Measurements from ENCODE around the gene MLC1. TPM values are rescaled to one million over a fixed set of nuclear protein-coding genes. Genes with fewer than 3 reads are reported as not detected.

Gene MLC1
- total RNA-seq, 2 donors from 2014 or later, result 0.18 TPM; not detected in 1

DNA sequence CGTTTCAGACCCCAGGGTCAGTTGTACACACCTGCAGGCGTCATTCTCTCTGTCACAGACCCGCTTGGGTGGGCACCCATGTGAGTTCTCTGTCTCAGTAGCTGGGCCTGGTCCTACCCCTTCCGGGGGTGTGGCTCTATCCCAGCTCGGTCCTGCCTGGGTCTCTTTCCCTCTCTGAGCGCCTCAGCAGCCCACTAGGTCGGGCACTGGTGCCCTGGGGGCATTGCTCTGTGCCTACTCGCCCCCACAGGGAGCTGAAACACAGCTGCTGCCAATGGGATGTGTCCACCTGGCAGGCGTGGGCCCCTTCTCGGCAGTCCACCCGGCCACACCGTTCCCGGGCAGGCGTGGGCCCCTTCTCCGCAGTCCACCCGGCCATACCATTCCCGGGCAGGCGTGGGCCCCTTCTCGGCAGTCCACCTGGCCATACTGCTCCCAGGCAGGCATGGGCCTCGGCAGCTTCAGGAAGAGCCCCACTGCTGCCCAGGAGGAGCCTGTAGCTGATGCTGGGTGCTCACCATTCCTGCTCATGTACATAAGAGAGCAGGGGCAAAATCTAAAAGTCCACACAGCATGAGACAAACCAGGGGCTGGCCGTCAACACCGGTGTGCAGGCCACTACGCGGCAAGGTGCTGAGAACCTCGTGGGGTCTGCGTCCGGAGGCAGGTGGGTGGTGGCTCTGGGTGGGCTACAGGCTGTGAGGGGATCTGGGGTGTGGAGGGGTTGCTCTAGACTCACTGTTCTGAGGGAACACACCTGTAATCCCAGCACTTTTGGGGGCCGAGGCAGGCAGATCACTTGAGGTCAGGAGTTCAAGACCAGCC, 12.3 kb downstream of the MLC1 start:
- WGBS, 2 experiments (ENCODE audit: insufficient coverage in 1 of 2, insufficient read length in 1 of 2), result 92 to 98% methylated on average over 11 to 28 of the region's 28 CpGs
- no peak overlapping the region for H3K4me3 Mint-ChIP-seq
- H3K4me3 ChIP-seq (ENCODE audit: low read length), result no peak overlapping the region

DNA sequence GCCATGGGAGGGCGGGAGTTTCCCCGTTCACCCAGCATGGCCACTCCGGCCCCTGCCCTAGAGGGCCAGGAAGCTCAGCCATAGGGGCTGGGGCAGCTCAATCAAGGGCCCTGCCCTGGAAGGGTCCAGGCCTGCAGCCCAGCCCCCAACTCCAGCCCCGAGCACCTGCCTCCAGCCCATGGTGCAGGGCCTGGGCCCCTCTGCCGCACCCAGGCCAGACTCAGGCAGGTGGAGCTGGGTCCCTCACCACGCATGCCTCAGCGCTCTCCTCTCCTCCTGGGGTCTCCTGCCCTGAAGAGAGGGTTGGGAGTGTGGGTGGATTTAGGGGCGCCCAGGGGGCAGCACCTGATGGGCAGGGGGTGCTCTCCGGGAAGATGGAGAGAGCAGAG, 13.1 kb downstream of the MLC1 start:
- DNase-seq, result no peak
- peaks cover 4% of the 10 kb centered on the region for H3K9me3 Mint-ChIP-seq

More for the DNA sequence above, 12.3 kb downstream of the MLC1 start:
- Mint-ChIP-seq H3K4me1 (no peaks in the 10 kb centered on the region), H3K27ac (no peak overlapping the region), H3K36me3 (ENCODE audit: low read depth) (no peaks in the 10 kb centered on the region), H3K9me3 (peaks cover 4% of the 10 kb centered on the region), H3K27me3 (ENCODE audit: insufficient read depth) (no peaks in the 10 kb centered on the region)
- Histone ChIP-seq H3K9me3 (ENCODE audit: control insufficient read depth, low read length) (no peaks in the 10 kb centered on the region), H3K36me3 (ENCODE audit: control insufficient read depth, insufficient read depth, low read length) (no peaks in the 10 kb centered on the region), H3K9ac (ENCODE audit: extremely low read depth, low read length, poor library complexity, severe bottlenecking) (no peak overlapping the region), H3K27me3 (ENCODE audit: control insufficient read depth, insufficient read depth, low read length, poor library complexity, severe bottlenecking) (no peaks in the 10 kb centered on the region), H3K27ac (ENCODE audit: low read depth, low read length) (no peak overlapping the region), H3K4me1 (ENCODE audit: control insufficient read depth, insufficient read depth, low read length) (peaks cover 5% of the 10 kb centered on the region)
- TF ChIP-seq, protein P1, sequence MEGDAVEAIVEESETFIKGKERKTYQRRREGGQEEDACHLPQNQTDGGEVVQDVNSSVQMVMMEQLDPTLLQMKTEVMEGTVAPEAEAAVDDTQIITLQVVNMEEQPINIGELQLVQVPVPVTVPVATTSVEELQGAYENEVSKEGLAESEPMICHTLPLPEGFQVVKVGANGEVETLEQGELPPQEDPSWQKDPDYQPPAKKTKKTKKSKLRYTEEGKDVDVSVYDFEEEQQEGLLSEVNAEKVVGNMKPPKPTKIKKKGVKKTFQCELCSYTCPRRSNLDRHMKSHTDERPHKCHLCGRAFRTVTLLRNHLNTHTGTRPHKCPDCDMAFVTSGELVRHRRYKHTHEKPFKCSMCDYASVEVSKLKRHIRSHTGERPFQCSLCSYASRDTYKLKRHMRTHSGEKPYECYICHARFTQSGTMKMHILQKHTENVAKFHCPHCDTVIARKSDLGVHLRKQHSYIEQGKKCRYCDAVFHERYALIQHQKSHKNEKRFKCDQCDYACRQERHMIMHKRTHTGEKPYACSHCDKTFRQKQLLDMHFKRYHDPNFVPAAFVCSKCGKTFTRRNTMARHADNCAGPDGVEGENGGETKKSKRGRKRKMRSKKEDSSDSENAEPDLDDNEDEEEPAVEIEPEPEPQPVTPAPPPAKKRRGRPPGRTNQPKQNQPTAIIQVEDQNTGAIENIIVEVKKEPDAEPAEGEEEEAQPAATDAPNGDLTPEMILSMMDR (conservative IDR thresholded peaks at IDR 0.05), result no peak
- DNase-seq, result peak; percentile 37

DNA sequence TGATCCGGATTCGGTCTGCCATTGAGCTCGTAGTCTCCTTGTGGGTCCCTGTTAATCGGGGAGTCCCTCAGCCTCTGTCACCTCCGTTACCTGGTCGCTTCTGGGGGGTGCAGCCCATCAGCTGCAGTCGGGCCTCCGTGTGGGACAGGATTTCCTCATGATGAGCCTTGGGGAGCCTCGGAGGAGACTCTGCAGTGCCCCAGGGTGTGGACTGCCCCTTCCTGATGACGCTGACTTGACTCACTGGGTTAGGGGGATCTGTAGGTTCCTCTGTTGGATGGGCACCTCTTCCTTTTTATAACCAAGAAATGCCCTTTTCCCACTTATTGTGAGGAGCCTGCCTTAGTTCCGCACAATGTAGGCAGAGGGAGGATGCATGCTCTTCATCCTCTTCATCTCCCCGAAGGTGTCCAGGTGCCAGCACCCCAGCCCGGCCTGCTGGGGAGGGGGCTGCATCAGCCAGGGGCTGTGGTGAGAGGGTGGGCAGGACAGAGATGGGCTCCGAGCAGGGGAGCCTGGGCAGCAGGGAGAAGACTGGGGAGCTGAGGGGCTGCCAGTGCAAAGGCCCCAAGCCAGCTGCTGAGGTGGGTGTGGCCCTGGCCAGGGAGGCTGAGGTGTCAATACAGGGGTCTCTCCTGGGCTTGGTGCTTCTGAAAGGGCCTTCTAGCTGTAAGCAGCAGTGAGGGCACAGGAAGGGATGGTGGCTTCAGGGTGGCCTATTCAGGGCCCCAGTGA, 13.6 kb downstream of the MLC1 start:
- H3K9me3 Mint-ChIP-seq, result peaks cover 4% of the 10 kb centered on the region
- no peak overlapping the region for H3K4me3 ChIP-seq (ENCODE audit: low read length)
- 88 to 91% methylated on average over 9 to 14 of the region's 14 CpGs for WGBS, 2 experiments (ENCODE audit: insufficient coverage in 1 of 2, insufficient read length in 1 of 2)
- DNase-seq, result no peak
- no peaks in the 10 kb centered on the region for H3K27me3 ChIP-seq (ENCODE audit: control insufficient read depth, insufficient read depth, low read length, poor library complexity, severe bottlenecking)
- no peaks in the 10 kb centered on the region for H3K36me3 ChIP-seq (ENCODE audit: control insufficient read depth, insufficient read depth, low read length)
- H3K4me3 Mint-ChIP-seq, result no peak overlapping the region
- H3K27ac ChIP-seq (ENCODE audit: low read depth, low read length), result no peak overlapping the region
- H3K27me3 Mint-ChIP-seq (ENCODE audit: insufficient read depth), result no peaks in the 10 kb centered on the region
- no peaks in the 10 kb centered on the region for H3K36me3 Mint-ChIP-seq (ENCODE audit: low read depth)
- H3K27ac Mint-ChIP-seq, result no peak overlapping the region
- H3K4me1 Mint-ChIP-seq, result no peaks in the 10 kb centered on the region
- H3K4me1 ChIP-seq (ENCODE audit: control insufficient read depth, insufficient read depth, low read length), result peaks cover 5% of the 10 kb centered on the region
- H3K9me3 ChIP-seq (ENCODE audit: control insufficient read depth, low read length), result no peaks in the 10 kb centered on the region
- no peak overlapping the region for H3K9ac ChIP-seq (ENCODE audit: extremely low read depth, low read length, poor library complexity, severe bottlenecking)
- TF ChIP-seq, protein P1 (conservative IDR thresholded peaks at IDR 0.05), result no peak

More for the DNA sequence above, 13.1 kb downstream of the MLC1 start:
- no peaks in the 10 kb centered on the region for H3K36me3 Mint-ChIP-seq (ENCODE audit: low read depth)
- Histone ChIP-seq H3K27ac (ENCODE audit: low read depth, low read length) (no peak overlapping the region), H3K9ac (ENCODE audit: extremely low read depth, low read length, poor library complexity, severe bottlenecking) (no peak overlapping the region), H3K4me3 (ENCODE audit: low read length) (no peak overlapping the region), H3K27me3 (ENCODE audit: control insufficient read depth, insufficient read depth, low read length, poor library complexity, severe bottlenecking) (no peaks in the 10 kb centered on the region), H3K4me1 (ENCODE audit: control insufficient read depth, insufficient read depth, low read length) (peaks cover 5% of the 10 kb centered on the region), H3K36me3 (ENCODE audit: control insufficient read depth, insufficient read depth, low read length) (no peaks in the 10 kb centered on the region), H3K9me3 (ENCODE audit: control insufficient read depth, low read length) (no peaks in the 10 kb centered on the region)
- no peak overlapping the region for H3K4me3 Mint-ChIP-seq
- TF ChIP-seq, protein P1 (conservative IDR thresholded peaks at IDR 0.05), result no peak
- H3K27ac Mint-ChIP-seq, result no peak overlapping the region
- H3K27me3 Mint-ChIP-seq (ENCODE audit: insufficient read depth), result no peaks in the 10 kb centered on the region
- no peaks in the 10 kb centered on the region for H3K4me1 Mint-ChIP-seq
- 94% methylated on average over 9 of the region's 9 CpGs; no CpG with 5 or more reads in 1 of the 2 experiments for WGBS, 2 experiments (ENCODE audit: insufficient coverage in 1 of 2, insufficient read length in 1 of 2)

Measured in endodermal cell (in vitro differentiated cells).